HG02938 (cell line): ENCODE measurements around the gene TMEM181.
"Not testable (repeated sequence)": the region's sequence is repeated elsewhere in the genome, so short reads cannot be mapped to it uniquely, and the experiment has no call there.

Experiments
- ATAC-seq: cut with Tn5 transposase; IDR thresholded peaks from one replicate; pipeline ENCODE4 v1.9.1; 2021; ENCODE audit warnings: mild to moderate bottlenecking, moderate library complexity; ENCODE audit not compliant: unreplicated experiment

TMEM181 gene

GRCh38 chr6:158593670-158594069 is 33.8 kb downstream of the TMEM181 start:
- ATAC-seq: no peak

- no peak for ATAC-seq
These were observed 35.3 kb downstream of the TMEM181 start for GRCh38 chr6:158595223-158595622.

DNA sequence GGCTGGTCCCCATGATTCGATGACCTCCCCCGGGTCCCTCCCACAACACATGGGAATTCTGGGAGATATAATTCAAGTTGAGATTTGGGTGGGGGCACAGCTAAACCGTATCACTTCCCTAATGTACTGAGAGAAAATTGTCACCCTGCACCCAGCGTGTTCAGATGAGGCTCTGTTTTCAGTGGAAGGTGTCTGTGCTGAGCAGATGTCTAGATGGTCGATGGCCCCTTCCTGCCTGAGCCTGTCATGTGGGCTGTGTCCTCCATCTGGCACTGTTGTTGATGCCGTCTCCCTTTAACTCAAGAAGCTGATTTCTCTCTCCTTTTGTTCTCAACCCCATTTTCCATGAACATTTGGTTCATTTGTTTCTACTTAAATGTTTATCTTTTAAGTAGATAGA is 37.0 kb downstream of the TMEM181 start:
- no peak for ATAC-seq

- no peak for ATAC-seq
These were observed 37.7 kb downstream of the TMEM181 start for GRCh38 chr6:158597565-158597964.

- no peak for ATAC-seq
These were observed 39.7 kb downstream of the TMEM181 start for GRCh38 chr6:158599635-158600034.

GRCh38 chr6:158603261-158604047 is 43.6 kb downstream of the TMEM181 start:
- ATAC-seq: no peak

GRCh38 chr6:158604048-158604406 is 44.1 kb downstream of the TMEM181 start:
- ATAC-seq: no peak

- no peak for ATAC-seq
These were observed 45.5 kb downstream of the TMEM181 start for GRCh38 chr6:158605266-158605878.

DNA sequence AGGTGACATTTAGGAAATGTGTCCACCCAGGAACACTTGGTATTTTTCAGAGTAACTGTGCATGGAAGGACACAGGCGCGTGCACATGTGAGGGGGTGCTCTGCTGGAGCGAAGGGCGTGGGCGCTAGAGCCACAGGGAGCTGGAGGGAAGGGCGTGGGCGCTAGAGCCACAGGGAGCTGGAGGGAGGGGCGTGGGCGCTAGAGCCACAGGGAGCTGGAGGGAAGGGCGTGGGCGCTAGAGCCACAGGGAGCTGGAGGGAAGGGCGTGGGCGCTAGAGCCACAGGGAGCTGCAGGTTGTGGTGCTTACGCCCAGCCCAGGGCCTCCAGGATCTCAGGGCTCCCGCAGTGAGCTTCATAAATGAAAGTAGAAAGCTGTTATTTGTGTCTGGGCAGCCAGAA is 46.1 kb downstream of the TMEM181 start:
- ATAC-seq: not testable (repeated sequence)

DNA sequence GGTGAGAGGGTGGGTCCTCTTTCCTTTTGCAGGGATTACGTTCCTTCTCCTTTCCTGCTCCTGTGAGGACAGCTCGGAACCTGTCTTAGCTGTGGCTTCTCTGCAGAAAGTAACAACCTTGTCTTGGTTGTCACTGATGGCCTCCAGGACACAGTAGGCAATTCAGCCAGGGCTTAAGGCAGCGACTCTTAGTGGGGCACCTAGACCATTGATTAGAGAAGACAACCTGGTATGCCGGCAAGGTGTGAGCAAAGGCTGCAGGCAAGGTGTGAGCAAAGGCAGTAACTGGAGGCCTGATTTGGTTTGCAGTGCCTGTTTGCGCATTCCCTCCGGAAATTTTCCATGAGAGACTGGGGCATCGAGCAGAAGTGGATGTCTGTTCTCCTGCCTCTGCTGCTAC is 47.0 kb downstream of the TMEM181 start:
- ATAC-seq: no peak

DNA sequence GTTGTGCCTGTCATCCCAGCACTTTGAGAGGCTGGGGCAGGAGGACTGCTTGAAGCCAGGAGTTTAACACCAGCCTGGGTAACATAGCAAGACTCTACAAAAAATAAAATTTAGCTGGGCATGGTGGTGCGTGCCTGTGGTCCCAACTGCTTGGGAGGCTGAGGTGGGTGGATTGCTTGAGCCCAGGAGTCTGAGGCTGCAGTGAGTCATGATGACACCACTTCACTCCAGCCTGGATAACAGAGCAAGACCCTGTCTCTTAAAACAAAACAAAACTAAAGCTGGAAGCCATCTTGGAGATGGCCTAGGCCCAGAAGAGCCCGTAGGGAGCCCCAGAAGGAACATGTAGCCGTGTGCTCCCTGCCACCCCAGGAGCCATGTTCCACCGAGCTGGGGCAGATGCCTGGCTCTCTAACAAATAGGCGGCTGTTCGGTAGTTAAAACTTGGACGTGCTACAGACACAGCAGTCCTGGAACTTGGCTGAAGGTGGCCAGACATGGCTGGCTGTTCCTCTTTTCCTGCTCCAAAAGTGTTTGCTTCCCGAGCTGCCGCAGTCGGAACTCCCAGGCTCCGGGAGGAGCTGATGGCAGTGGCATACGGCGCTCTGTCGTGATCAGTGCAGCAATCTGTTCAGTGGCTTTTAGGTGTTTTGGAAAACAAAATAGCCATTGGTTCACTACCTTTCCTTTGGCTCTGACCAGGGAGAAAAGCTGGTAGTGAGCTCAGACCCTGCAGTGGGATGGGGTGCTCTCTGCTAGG is 47.7 kb downstream of the TMEM181 start:
- no peak for ATAC-seq

DNA sequence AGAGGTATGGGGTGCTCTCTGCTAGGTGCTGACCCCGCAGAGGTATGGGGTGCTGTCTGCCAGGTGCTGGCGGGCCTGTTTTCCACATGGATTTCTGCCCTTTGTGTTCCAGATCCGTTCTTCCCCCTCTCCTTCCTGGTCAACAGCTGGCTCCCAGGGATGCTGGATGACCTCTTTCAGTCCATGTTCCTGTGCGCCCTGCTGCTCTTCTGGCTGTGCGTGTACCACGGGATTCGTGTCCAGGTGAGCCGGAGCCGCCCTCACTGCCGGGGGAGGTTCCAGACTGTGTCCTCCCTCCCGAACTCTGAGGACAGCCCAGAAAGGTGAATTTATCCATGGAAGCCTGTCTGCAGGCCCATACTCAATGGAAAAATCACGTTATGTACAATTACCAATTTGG is 48.3 kb downstream of the TMEM181 start:
- no peak for ATAC-seq

- no peak for ATAC-seq
These were observed 49.7 kb downstream of the TMEM181 start for GRCh38 chr6:158609455-158610155.

GRCh38 chr6:158610319-158610968 is 50.6 kb downstream of the TMEM181 start:
- no peak for ATAC-seq

GRCh38 chr6:158611039-158611438 is 51.1 kb downstream of the TMEM181 start:
- ATAC-seq: no peak

DNA sequence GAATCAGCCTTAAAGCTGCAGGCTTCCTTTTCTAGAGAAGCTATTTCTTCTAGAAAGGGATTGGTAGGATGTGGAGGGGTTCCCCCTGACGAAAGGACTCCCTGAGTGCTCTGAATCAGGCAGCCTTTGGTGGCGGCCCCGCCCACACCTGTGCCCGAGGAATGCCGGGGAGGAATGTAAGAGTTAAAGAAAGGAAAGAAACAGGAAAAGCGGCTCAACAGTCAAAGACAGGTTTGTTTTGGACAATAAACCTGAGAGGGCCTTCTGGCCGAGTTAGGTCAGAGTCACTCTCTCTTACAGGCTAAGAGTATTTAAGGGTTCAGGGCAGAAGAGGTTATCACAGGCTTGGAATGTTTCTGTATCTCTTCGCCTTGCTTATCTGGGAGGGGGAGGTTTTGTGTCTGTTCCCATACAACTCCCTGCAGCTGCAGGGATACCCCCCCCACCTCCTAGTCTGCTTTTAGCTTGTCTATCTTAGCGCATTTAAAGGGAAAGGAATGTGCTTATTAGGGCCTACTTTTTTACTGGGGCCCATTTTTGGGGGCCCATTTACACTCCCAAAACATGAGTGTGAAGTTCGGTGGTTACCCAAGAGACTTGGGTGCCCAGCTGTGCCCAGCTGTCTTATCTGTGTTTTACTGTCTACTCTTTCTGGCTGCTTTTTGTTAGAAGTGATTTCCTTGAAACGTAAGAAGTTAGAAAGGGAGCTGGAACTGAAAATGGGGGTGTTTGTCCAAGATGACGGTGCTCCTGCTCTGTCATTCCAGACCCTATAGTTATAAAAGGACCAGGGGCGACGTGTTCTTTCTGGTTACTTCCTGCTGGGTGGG is 51.9 kb downstream of the TMEM181 start:
- ATAC-seq: no peak

- ATAC-seq: not testable (repeated sequence)
These were observed 54.7 kb downstream of the TMEM181 start for GRCh38 chr6:158614606-158615005.

- not testable (repeated sequence) for ATAC-seq
These were observed 58.4 kb downstream of the TMEM181 start for GRCh38 chr6:158618289-158618688.

DNA sequence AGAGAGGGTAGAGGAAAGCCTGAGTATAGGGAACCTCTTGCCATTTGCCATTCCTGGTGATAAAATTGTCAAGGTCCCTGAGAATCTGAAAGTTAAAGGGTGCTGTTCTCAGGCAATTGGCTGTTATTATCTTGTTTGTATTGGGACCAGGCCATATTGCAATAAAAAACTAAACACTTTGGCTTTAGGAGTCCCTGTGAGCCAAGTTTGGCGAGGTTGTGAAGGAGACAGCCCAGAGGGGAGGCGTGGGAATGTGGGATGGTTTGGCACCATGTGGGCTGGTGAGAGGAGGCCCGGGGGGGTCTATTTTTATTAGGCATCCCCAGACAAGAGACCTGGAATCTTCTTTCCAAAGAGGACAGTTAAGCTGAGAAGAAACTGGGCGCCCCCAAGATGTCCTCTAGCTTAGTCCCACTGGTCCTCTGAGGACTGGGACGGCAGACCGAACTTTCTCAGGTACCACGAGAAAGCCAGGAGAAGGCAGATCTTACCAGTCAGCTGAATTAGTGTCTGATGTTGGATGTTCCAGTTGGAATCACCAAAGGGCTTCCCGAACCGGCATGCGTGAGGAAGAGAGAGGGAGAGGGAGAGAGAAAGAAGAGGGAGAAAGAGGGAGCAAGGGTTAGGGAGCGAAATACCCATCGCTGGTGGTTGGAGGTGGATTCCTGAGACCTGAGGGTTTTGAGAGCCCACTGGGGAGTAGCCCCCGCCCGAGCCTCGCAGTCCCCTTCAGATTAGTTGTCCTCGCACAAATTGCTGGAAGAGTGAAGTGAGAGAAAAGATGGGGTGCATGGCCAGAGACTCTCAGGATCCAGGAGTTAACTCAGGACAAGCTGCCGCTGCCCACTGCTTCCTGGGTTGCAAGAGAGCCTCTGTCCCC is 60.3 kb downstream of the TMEM181 start:
- no peak for ATAC-seq
